HFFc6 (cell line): ENCODE measurements around the gene SOS2. TPM values are rescaled to one million over a fixed set of nuclear protein-coding genes. Genes with fewer than 3 reads are reported as not detected.

Source experiments
- DNase-seq: peaks from one replicate; pipeline ENCODE4 v3.0.0-alpha.2; 2018
- H3K27ac Mint-ChIP-seq: 2 replicates; pipeline ENCODE4 v1.8.0; 2020; ENCODE audit warnings: mild to moderate bottlenecking, mixed read lengths
- H3K27me3 Mint-ChIP-seq: 2 replicates; pipeline ENCODE4 v1.8.0; 2021; ENCODE audit warnings: mild to moderate bottlenecking, moderate library complexity, mixed read lengths; ENCODE audit not compliant: insufficient read depth
- H3K36me3 Mint-ChIP-seq: 2 replicates; pipeline ENCODE4 v1.8.0; 2021; ENCODE audit warnings: low read depth, mixed read lengths
- H3K4me1 Mint-ChIP-seq: 2 replicates; pipeline ENCODE4 v1.8.0; 2020; ENCODE audit warnings: low read depth, mixed read lengths
- H3K4me3 Mint-ChIP-seq: 2 replicates; pipeline ENCODE4 v1.8.0; 2020; ENCODE audit warnings: mild to moderate bottlenecking, moderate library complexity, mixed read lengths
- H3K9me3 Mint-ChIP-seq: 2 replicates; pipeline ENCODE4 v1.8.0; 2020; ENCODE audit warnings: mild to moderate bottlenecking, mixed read lengths
- total RNA-seq, 6 experiments: library from RNA; stranded (reverse); fragmentation: NEBNext Ultra II Directional; extraction: Animal tissue kit (Norgen Biotek cat#: 25700); gene quantifications; 2 replicates in 1 of 6; 3 replicates in 5 of 6; pipeline ENCODE4 v1.2.3, GENCODE V29; 2021
- TF ChIP-seq, protein P1 (sequence below): fragments of 200-600 bp; sonication (generic); IDR thresholded peaks from 2 replicates; pipeline ENCODE4 v1.5.0; 2021; ENCODE audit warnings: antibody characterized with exemption, mild to moderate bottlenecking

The SOS2 gene
- total RNA-seq, 6 experiments from 2014 or later = 11.8 to 14.5 (median 13.3) TPM

- Mint-ChIP-seq H3K4me3 (no peak overlapping the region), H3K36me3 (peaks cover 8% of the 10 kb centered on the region), H3K9me3 (no peaks in the 10 kb centered on the region; the same call in 1 of the 2 replicates), H3K27me3 (peaks cover 2% of the 10 kb centered on the region; the same call in 1 of the 2 replicates), H3K27ac (no peak overlapping the region), H3K4me1 (peaks cover 25% of the 10 kb centered on the region)
- DNase-seq = no peak
- TF ChIP-seq, protein P1, sequence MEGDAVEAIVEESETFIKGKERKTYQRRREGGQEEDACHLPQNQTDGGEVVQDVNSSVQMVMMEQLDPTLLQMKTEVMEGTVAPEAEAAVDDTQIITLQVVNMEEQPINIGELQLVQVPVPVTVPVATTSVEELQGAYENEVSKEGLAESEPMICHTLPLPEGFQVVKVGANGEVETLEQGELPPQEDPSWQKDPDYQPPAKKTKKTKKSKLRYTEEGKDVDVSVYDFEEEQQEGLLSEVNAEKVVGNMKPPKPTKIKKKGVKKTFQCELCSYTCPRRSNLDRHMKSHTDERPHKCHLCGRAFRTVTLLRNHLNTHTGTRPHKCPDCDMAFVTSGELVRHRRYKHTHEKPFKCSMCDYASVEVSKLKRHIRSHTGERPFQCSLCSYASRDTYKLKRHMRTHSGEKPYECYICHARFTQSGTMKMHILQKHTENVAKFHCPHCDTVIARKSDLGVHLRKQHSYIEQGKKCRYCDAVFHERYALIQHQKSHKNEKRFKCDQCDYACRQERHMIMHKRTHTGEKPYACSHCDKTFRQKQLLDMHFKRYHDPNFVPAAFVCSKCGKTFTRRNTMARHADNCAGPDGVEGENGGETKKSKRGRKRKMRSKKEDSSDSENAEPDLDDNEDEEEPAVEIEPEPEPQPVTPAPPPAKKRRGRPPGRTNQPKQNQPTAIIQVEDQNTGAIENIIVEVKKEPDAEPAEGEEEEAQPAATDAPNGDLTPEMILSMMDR = no peak
These were observed 162.1 kb downstream of the SOS2 start for GRCh38 chr14:50069325-50069724.

GRCh38 chr14:50068496-50068895, 162.9 kb downstream of the SOS2 start:
- Mint-ChIP-seq H3K27me3 (peaks cover 2% of the 10 kb centered on the region; the same call in 1 of the 2 replicates), H3K36me3 (peaks cover 8% of the 10 kb centered on the region), H3K4me3 (no peak overlapping the region), H3K27ac (no peak overlapping the region), H3K9me3 (no peaks in the 10 kb centered on the region; the same call in 1 of the 2 replicates), H3K4me1 (peaks cover 26% of the 10 kb centered on the region)
- TF ChIP-seq, protein P1 = no peak
- DNase-seq = no peak

DNA sequence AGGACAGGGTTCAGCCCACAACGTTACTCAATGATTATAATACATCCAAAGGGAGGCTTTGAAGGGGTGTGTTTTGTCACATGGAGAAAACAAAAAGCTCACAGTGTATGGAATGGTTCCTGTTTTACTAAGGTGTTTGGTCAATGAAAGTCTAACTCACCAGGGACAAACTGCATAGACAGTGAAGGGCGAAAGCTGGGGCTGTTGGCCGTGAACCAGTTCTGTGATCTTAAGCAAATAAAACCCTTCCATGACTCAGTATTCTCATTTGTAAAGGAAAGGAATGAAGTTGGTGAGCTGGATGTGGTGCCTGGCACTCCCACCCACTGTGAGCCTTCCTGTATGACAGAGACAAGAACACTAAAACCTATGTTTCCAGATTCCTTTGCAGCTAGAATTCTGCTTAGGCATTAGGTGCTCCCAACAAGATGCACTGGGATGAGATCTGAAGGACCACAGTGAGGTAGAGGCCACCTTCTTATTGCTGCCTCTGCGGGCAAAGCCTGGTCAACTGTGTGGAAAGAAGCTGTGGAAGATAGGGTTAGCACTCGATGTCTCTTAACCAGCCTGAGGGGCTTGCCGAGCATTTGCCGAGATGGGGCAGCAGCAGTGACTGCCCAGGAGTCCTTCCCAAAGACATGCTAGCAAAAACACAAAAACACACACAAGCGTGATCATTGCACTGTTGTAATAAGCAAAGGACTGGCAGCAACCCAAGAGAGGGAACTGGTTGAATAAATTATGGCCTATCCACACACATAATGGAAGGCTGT, 163.5 kb downstream of the SOS2 start:
- Mint-ChIP-seq H3K27me3 (peaks cover 2% of the 10 kb centered on the region; the same call in 1 of the 2 replicates), H3K27ac (peak overlapping the region; percentile 54), H3K9me3 (no peaks in the 10 kb centered on the region; the same call in 1 of the 2 replicates), H3K4me3 (no peak overlapping the region), H3K36me3 (peaks cover 5% of the 10 kb centered on the region), H3K4me1 (peaks cover 32% of the 10 kb centered on the region)
- peak; percentile 64 for DNase-seq
- TF ChIP-seq, protein P1 = no peak

Other genes starting within 250 kb of the SOS2 start
- 1 to 10 TPM; 4.6 to 6.2 (median 5.4) TPM for gene VCPKMT, start 115.0 kb downstream of the SOS2 start, total RNA-seq
- 1 to 10 TPM; 3.1 to 5.2 (median 3.4) TPM for gene L2HGDH, start 80.7 kb upstream of the SOS2 start, total RNA-seq
- 10 to 100 TPM; 10.6 to 14.5 (median 12.1) TPM for gene DMAC2L, start 80.7 kb upstream of the SOS2 start, total RNA-seq
- 1 to 10 TPM; 4.4 to 8.0 (median 6.2) TPM for gene CDKL1, start 165.3 kb upstream of the SOS2 start, total RNA-seq